K562 (cell line): ENCODE results near the gene NRN1L. TPM values are rescaled to one million over a fixed set of nuclear protein-coding genes. Genes with fewer than 3 reads are reported as not detected.

Experiments used
- BRF2 ChIP-seq: IDR thresholded peaks from 3 replicates; pipeline ENCODE4 v1.6.1; 2011; ENCODE audit warnings: borderline replicate concordance, mild to moderate bottlenecking; ENCODE audit not compliant: insufficient read length, insufficient read depth
- E2F6 ChIP-seq, 2 experiments: IDR thresholded peaks; 2 replicates each; pipeline ENCODE4 v1.6.1; 2011; ENCODE audit warnings: borderline replicate concordance in 1 of 2, control low read depth in 1 of 2, low read depth in 1 of 2, low read length in 1 of 2, mild to moderate bottlenecking in 1 of 2, mixed read lengths in 1 of 2, moderate library complexity in 1 of 2; ENCODE audit not compliant: insufficient read depth in 1 of 2, insufficient read length in 1 of 2, poor library complexity in 1 of 2, severe bottlenecking in 1 of 2; ENCODE audit errors: extremely low read depth in 1 of 2
- HSF4 ChIP-seq: fragments of 250-450 bp; sonication (Bioruptor Pico); IDR thresholded peaks from 2 replicates; pipeline ENCODE4 v2.1.2; 2022; ENCODE audit warnings: mild to moderate bottlenecking, moderate library complexity, borderline replicate concordance
- JUNB ChIP-seq: fragments of 450-650 bp; formaldehyde crosslinking; conservative IDR thresholded peaks from 2 replicates; pipeline ENCODE4 v1.4.0; 2020; ENCODE audit warnings: mild to moderate bottlenecking
- KLF10 ChIP-seq: fragments of 250-450 bp; sonication (Bioruptor Pico); IDR thresholded peaks from 2 replicates; pipeline ENCODE4 v1.6.1; 2021; ENCODE audit warnings: matching md5 sums
- MAFF ChIP-seq: IDR thresholded peaks from 2 replicates; pipeline ENCODE4 v1.6.1; 2012; ENCODE audit warnings: low read length, improper control_type of control experiment
- MAX ChIP-seq: sonication (generic); formaldehyde crosslinking; IDR thresholded peaks from 2 replicates; pipeline ENCODE4 v1.9.0; 2022; ENCODE audit warnings: mild to moderate bottlenecking, missing genetic modification reagents
- MAZ ChIP-seq, 2 experiments: fragments of 450-650 bp in 1 of 2; sonication (generic) in 1 of 2; formaldehyde crosslinking; IDR thresholded peaks in 1 of 2; conservative IDR thresholded peaks in 1 of 2; 2 replicates each; pipeline versions ENCODE4 v1.4.0 to v1.5.0; 2020; ENCODE audit warnings: mild to moderate bottlenecking in 1 of 2, missing genetic modification reagents in 1 of 2
- RERE ChIP-seq: sonication (generic); formaldehyde crosslinking; IDR thresholded peaks from 2 replicates; pipeline ENCODE4 v1.8.0; 2023; ENCODE audit warnings: missing genetic modification reagents, mild to moderate bottlenecking, borderline replicate concordance
- SP1 ChIP-seq: sonication (generic); formaldehyde crosslinking; IDR thresholded peaks from 2 replicates; pipeline ENCODE4 v1.8.1; 2022; ENCODE audit warnings: mild to moderate bottlenecking, missing genetic modification reagents
- TOE1 ChIP-seq, 2 experiments: fragments of 450-650 bp in 1 of 2; sonication (generic) in 1 of 2; formaldehyde crosslinking in 1 of 2; IDR thresholded peaks; 2 replicates each; pipeline versions ENCODE4 v1.7.1 to v1.8.0; 2016 to 2022; ENCODE audit warnings: borderline replicate concordance in 2 of 2, mild to moderate bottlenecking in 2 of 2, antibody characterized with exemption in 1 of 2, inconsistent platforms in 1 of 2, low read depth in 1 of 2, missing genetic modification reagents in 1 of 2, moderate library complexity in 1 of 2
- ZBTB34 ChIP-seq: fragments of 250-450 bp; sonication (Bioruptor Pico); IDR thresholded peaks from 2 replicates; pipeline ENCODE4 v1.8.0; 2021; ENCODE audit warnings: mild to moderate bottlenecking, moderate library complexity
- ZBTB43 ChIP-seq: sonication (generic); formaldehyde crosslinking; IDR thresholded peaks from 2 replicates; pipeline ENCODE4 v1.8.0; 2023; ENCODE audit warnings: mild to moderate bottlenecking, missing genetic modification reagents
- ZNF347 ChIP-seq: fragments of 450-650 bp; formaldehyde crosslinking; IDR thresholded peaks from 2 replicates; pipeline ENCODE4 v1.4.0; 2020; ENCODE audit warnings: low read depth, mild to moderate bottlenecking, moderate library complexity
- ZNF778 ChIP-seq: fragments of 450-650 bp; formaldehyde crosslinking; IDR thresholded peaks from 2 replicates; pipeline ENCODE4 v1.4.0; 2020; ENCODE audit warnings: mild to moderate bottlenecking, moderate library complexity
- polyA plus RNA-seq, 8 experiments: library from polyadenylated mRNA; depleted of rRNA in 4 of 8; stranded (reverse) in 5 of 8; unstranded in 3 of 8; fragments of >200 nt; fragmentation: Nextera tagmentation in 2 of 8; fragmentation: Illumina TruSeq in 1 of 8; extraction: Ambion mirVana in 2 of 8; extraction: Trizol in 1 of 8; gene quantifications; 2 replicates each; pipeline versions ENCODE4 v1.2.1 to v1.2.3, GENCODE V29; 2011 to 2014; ENCODE audit warnings: inconsistent platforms in 1 of 8, missing spikeins in 1 of 8
- total RNA-seq, 7 experiments: library from RNA; depleted of rRNA in 6 of 7; stranded (reverse); fragments of >200 nt in 6 of 7; fragmentation: Illumina TruSeq in 2 of 7; extraction: Trizol in 2 of 7; gene quantifications; 2 replicates each; pipeline versions ENCODE4 v1.2.1 to v1.2.3, GENCODE V29; 2011 to 2021; ENCODE audit warnings: low replicate concordance in 1 of 7

The NRN1L gene
- total and polyA plus RNA-seq, 9 of the 15 experiments (the other 6 are each of a cell fraction or from before 2014, with no cell fraction given): 0.22 to 0.86 (median 0.61) TPM; not detected in 5

GRCh38 chr16:67841198-67841815, 43.4 kb upstream of the NRN1L start (continued):
- TF ChIP-seq RERE (no peak), MAFF (no peak), KLF10 (CRISPR knock-in tag) (no peak), JUNB (CRISPR knock-in tag) (no peak), ZBTB34 (CRISPR knock-in tag) (no peak), ZNF347 (CRISPR knock-in tag) (no peak), SP1 (CRISPR knock-in tag) (no peak), E2F6 (IDR thresholded peaks at IDR 0.05; ENCODE audit: borderline replicate concordance in 1 of 2, extremely low read depth in 1 of 2, insufficient read depth in 1 of 2, insufficient read length in 1 of 2, low read depth in 1 of 2, low read length in 1 of 2, poor library complexity in 1 of 2, severe bottlenecking in 1 of 2) (no peak), ZNF778 (CRISPR knock-in tag) (no peak), MAZ (CRISPR knock-in tag; conservative IDR thresholded peaks at IDR 0.05 in 1 of 2, IDR thresholded peaks at IDR 0.05 in 1 of 2) (no peak), ZBTB43 (CRISPR knock-in tag) (no peak), HSF4 (no peak), BRF2 (no peak), TOE1 (IDR thresholded peaks at IDR 0.05; ENCODE audit: borderline replicate concordance) (no peak), TOE1 (CRISPR knock-in tag; IDR thresholded peaks at IDR 0.05; ENCODE audit: borderline replicate concordance, low read depth) (no peak), MAX (no peak; the same call in 1 of the 2 replicates)
